ENCODE data around the gene ZBTB20.

Gene ZBTB20

GRCh38 chr3:114775395-114775794 lies 371.7 kb downstream of the ZBTB20 start:
- no peaks in the 10 kb centered on the region for H3K4me1 ChIP-seq (ENCODE audit: control insufficient read depth, low read length)
- H3K27me3 ChIP-seq (ENCODE audit: control insufficient read depth, low read length), result no peaks in the 10 kb centered on the region
- H3K4me3 ChIP-seq (ENCODE audit: low read length), result no peak overlapping the region
- H3K4me2 ChIP-seq (ENCODE audit: low read length), result no peak overlapping the region
- no peaks in the 10 kb centered on the region for H3K9me2 ChIP-seq (replicated peaks; ENCODE audit: control insufficient read depth, low read length)
- no peak overlapping the region for H3K27ac ChIP-seq (ENCODE audit: low read depth, low read length)
- TF ChIP-seq EZH2phosphoT487 (IDR thresholded peaks at IDR 0.05; ENCODE audit: borderline replicate concordance, low read length), result no peak
- no peak for TF ChIP-seq CTCF (IDR thresholded peaks at IDR 0.05; ENCODE audit: low read depth, low read length, poor library complexity, severe bottlenecking)
- no peaks in the 10 kb centered on the region for H3F3A ChIP-seq (ENCODE audit: control insufficient read depth, insufficient read depth)
- no peaks in the 10 kb centered on the region for H3K36me3 ChIP-seq (ENCODE audit: control insufficient read depth, low read length)
- H3K79me2 ChIP-seq (ENCODE audit: control insufficient read depth, low read length), result no peaks in the 10 kb centered on the region
- H3K9me3 ChIP-seq (ENCODE audit: control insufficient read depth, insufficient read depth, low read length), result no peaks in the 10 kb centered on the region
- no peaks in the 10 kb centered on the region for H4K20me1 ChIP-seq (ENCODE audit: control insufficient read depth, insufficient read depth, low read depth, low read length)

GRCh38 chr3:114770874-114771273 lies 376.2 kb downstream of the ZBTB20 start:
- no peaks in the 10 kb centered on the region for H3K36me3 ChIP-seq (ENCODE audit: control insufficient read depth, low read length)
- H3K4me2 ChIP-seq (ENCODE audit: low read length), result no peak overlapping the region
- H3K79me2 ChIP-seq (ENCODE audit: control insufficient read depth, low read length), result no peaks in the 10 kb centered on the region
- no peaks in the 10 kb centered on the region for H3K9me3 ChIP-seq (ENCODE audit: control insufficient read depth, insufficient read depth, low read length)
- no peaks in the 10 kb centered on the region for H4K20me1 ChIP-seq (ENCODE audit: control insufficient read depth, insufficient read depth, low read depth, low read length)
- H3K4me3 ChIP-seq (ENCODE audit: low read length), result no peak overlapping the region
- H3K27me3 ChIP-seq (ENCODE audit: control insufficient read depth, low read length), result no peaks in the 10 kb centered on the region
- no peak for TF ChIP-seq CTCF (IDR thresholded peaks at IDR 0.05; ENCODE audit: low read depth, low read length, poor library complexity, severe bottlenecking)
- no peak for TF ChIP-seq EZH2phosphoT487 (IDR thresholded peaks at IDR 0.05; ENCODE audit: borderline replicate concordance, low read length)
- H3K27ac ChIP-seq (ENCODE audit: low read depth, low read length), result no peak overlapping the region
- H3K9me2 ChIP-seq (replicated peaks; ENCODE audit: control insufficient read depth, low read length), result no peaks in the 10 kb centered on the region
- H3K4me1 ChIP-seq (ENCODE audit: control insufficient read depth, low read length), result no peaks in the 10 kb centered on the region
- no peaks in the 10 kb centered on the region for H3F3A ChIP-seq (ENCODE audit: control insufficient read depth, insufficient read depth)

- Histone ChIP-seq H3K4me2 (ENCODE audit: low read length) (no peak overlapping the region), H3K9me3 (ENCODE audit: control insufficient read depth, insufficient read depth, low read length) (no peaks in the 10 kb centered on the region), H3K27ac (ENCODE audit: low read depth, low read length) (no peak overlapping the region)
These were observed 383.0 kb downstream of the ZBTB20 start for GRCh38 chr3:114764056-114764492.

More at GRCh38 chr3:114764056-114764492, 383.0 kb downstream of the ZBTB20 start:
- Histone ChIP-seq H3K4me3 (ENCODE audit: low read length) (no peak overlapping the region), H3K9me2 (replicated peaks; ENCODE audit: control insufficient read depth, low read length) (no peaks in the 10 kb centered on the region), H4K20me1 (ENCODE audit: control insufficient read depth, insufficient read depth, low read depth, low read length) (no peaks in the 10 kb centered on the region), H3K27me3 (ENCODE audit: control insufficient read depth, low read length) (no peaks in the 10 kb centered on the region), H3K36me3 (ENCODE audit: control insufficient read depth, low read length) (no peaks in the 10 kb centered on the region), H3K4me1 (ENCODE audit: control insufficient read depth, low read length) (no peaks in the 10 kb centered on the region), H3K79me2 (ENCODE audit: control insufficient read depth, low read length) (no peaks in the 10 kb centered on the region), H3F3A (ENCODE audit: control insufficient read depth, insufficient read depth) (no peaks in the 10 kb centered on the region)
- TF ChIP-seq CTCF (IDR thresholded peaks at IDR 0.05; ENCODE audit: low read depth, low read length, poor library complexity, severe bottlenecking) (no peak), EZH2phosphoT487 (IDR thresholded peaks at IDR 0.05; ENCODE audit: borderline replicate concordance, low read length) (no peak)
